Prostate gland (tissue), 2 donors: Measurements from ENCODE around the gene SNED1.

Experiments
- CTCF ChIP-seq, 4 experiments: fragments of 200-600 bp in 2 of 4; fragments of 450-650 bp in 2 of 4; sonication (generic) in 2 of 4; IDR thresholded peaks; 1 replicate in 3 of 4; 2 replicates in 1 of 4; pipeline ENCODE4 v1.5.1; 2016 to 2019; ENCODE audit warnings: antibody characterized with exemption in 4 of 4, mild to moderate bottlenecking in 2 of 4, moderate library complexity in 2 of 4
- POLR2A ChIP-seq: fragments of 450-650 bp; IDR thresholded peaks from one replicate; pipeline ENCODE4 v1.6.1; 2016; ENCODE audit warnings: antibody characterized with exemption, mild to moderate bottlenecking
- POLR2AphosphoS5 ChIP-seq: sonication (generic); formaldehyde crosslinking; IDR thresholded peaks from one replicate; pipeline ENCODE4 v1.6.1; 2017; ENCODE audit warnings: antibody characterized with exemption

- TF ChIP-seq CTCF (IDR thresholded peaks at IDR 0.05) (no peak), POLR2A (no peak), POLR2AphosphoS5 (no peak)
Measured at GRCh38 chr2:240970104-240970503, 28.3 kb upstream of the SNED1 start.
